Measurements from ENCODE around the gene FADS6. TPM values are rescaled to one million over a fixed set of nuclear protein-coding genes. Genes with fewer than 3 reads are reported as not detected.

FADS6 gene
- total RNA-seq, 1 experiment from 2014 or later, result not detected

GRCh38 chr17:74830861-74831260 is 62.6 kb downstream of the FADS6 start:
- intact Hi-C loops (cut with micrococcal nuclease; ENCODE audit: unreplicated experiment), result no loop called here
- no peaks in the 10 kb centered on the region for H3K9me3 ChIP-seq (ENCODE audit: control insufficient read depth, insufficient read depth, low read depth, low read length)
- 0 out of 2 replicates have a peak, but pooled peaks cover 3% of the 10 kb centered on the region for H3K4me1 ChIP-seq (ENCODE audit: control insufficient read depth, insufficient read depth, low read length)
- POLR2A ChIA-PET, result no interaction called here
- H3K27me3 ChIP-seq (ENCODE audit: control insufficient read depth, insufficient read depth, low read length), result no peaks in the 10 kb centered on the region
- in situ Hi-C loops (cut with HindIII; ENCODE audit: low pct_unique_long_range_greater_than_20kb, low sequenced_read_pairs), result no loop called here
- no peak overlapping the region for H3K4me3 ChIP-seq (ENCODE audit: low read depth in 2 of 2, low read length in 2 of 2)
- CTCF ChIA-PET, result no interaction called here
- no TSS peak for BruUV-seq (replicated peaks)
- TF ChIP-seq CTCF (IDR thresholded peaks at IDR 0.05), result no peak
- no peak for TF ChIP-seq TCF7L2 (IDR thresholded peaks at IDR 0.05; ENCODE audit: low read depth, low read length)
- no peaks in the 10 kb centered on the region for H3K36me3 ChIP-seq (ENCODE audit: control insufficient read depth, insufficient read depth, low read length)
- H3K27ac ChIP-seq (ENCODE audit: low read length), result no peak overlapping the region
- DNase-seq (ENCODE audit: low read depth, low spot score), result no peak
- ATAC-seq, result no peak

- ChIA-PET CTCF (no interaction called here), POLR2A (no interaction called here)
- in situ Hi-C loops (cut with HindIII; ENCODE audit: low pct_unique_long_range_greater_than_20kb, low sequenced_read_pairs) (no loop called here), intact Hi-C loops (cut with micrococcal nuclease; ENCODE audit: unreplicated experiment) (no loop called here)
- no TSS peak for BruUV-seq (replicated peaks)
- Histone ChIP-seq H3K36me3 (ENCODE audit: control insufficient read depth, insufficient read depth, low read length) (no peaks in the 10 kb centered on the region), H3K9me3 (ENCODE audit: control insufficient read depth, insufficient read depth, low read depth, low read length) (no peaks in the 10 kb centered on the region), H3K27me3 (ENCODE audit: control insufficient read depth, insufficient read depth, low read length) (no peaks in the 10 kb centered on the region), H3K4me3 (ENCODE audit: low read depth in 2 of 2, low read length in 2 of 2) (no peak overlapping the region), H3K27ac (ENCODE audit: low read length) (no peak overlapping the region), H3K4me1 (ENCODE audit: control insufficient read depth, insufficient read depth, low read length) (no peaks in the 10 kb centered on the region)
- TF ChIP-seq CTCF (IDR thresholded peaks at IDR 0.05) (no peak), SIN3A (IDR thresholded peaks at IDR 0.05; ENCODE audit: borderline replicate concordance, insufficient read depth, low read depth, low read length) (no peak), POLR2AphosphoS5 (IDR thresholded peaks at IDR 0.05; ENCODE audit: low read depth, low read length) (no peak), REST (IDR thresholded peaks at IDR 0.05; ENCODE audit: insufficient read depth in 1 of 2, low read depth in 2 of 2, low read length in 1 of 2) (no peak), TCF7L2 (IDR thresholded peaks at IDR 0.05; ENCODE audit: low read depth, low read length) (no peak)
- ATAC-seq (no peak), DNase-seq (ENCODE audit: low read depth, low spot score) (no peak)
Measured at GRCh38 chr17:74827800-74828199, 65.6 kb downstream of the FADS6 start.

Other genes with a start within 250 kb of the FADS6 start
- gene CD300LF, start 180.7 kb downstream of the FADS6 start, total RNA-seq (2021; ENCODE audit: unreplicated experiment), result not detected
- gene RAB37, start 156.4 kb downstream of the FADS6 start, total RNA-seq (2021; ENCODE audit: unreplicated experiment), result 1.5 TPM
- 90.8 TPM for gene NHERF1, start 145.0 kb downstream of the FADS6 start, total RNA-seq (2021; ENCODE audit: unreplicated experiment)
- 90.1 TPM for gene NAT9, start 117.3 kb downstream of the FADS6 start, total RNA-seq (2021; ENCODE audit: unreplicated experiment)
- 0.10 TPM for gene GRIN2C, start 33.7 kb downstream of the FADS6 start, total RNA-seq (2021; ENCODE audit: unreplicated experiment)
- gene FDXR, start 20.6 kb downstream of the FADS6 start, total RNA-seq (2021; ENCODE audit: unreplicated experiment), result 21.8 TPM
- not detected for gene USH1G, start 29.6 kb upstream of the FADS6 start, total RNA-seq (2021; ENCODE audit: unreplicated experiment)
- gene OTOP2, start 30.6 kb upstream of the FADS6 start, total RNA-seq (2021; ENCODE audit: unreplicated experiment), result not detected
- not detected for gene OTOP3, start 42.3 kb upstream of the FADS6 start, total RNA-seq (2021; ENCODE audit: unreplicated experiment)
- 10.9 TPM for gene HID1, start 79.1 kb upstream of the FADS6 start, total RNA-seq (2021; ENCODE audit: unreplicated experiment)
- 32.0 TPM for gene CDR2L, start 94.0 kb upstream of the FADS6 start, total RNA-seq (2021; ENCODE audit: unreplicated experiment)
- 55.2 TPM for gene MRPL58, start 119.0 kb upstream of the FADS6 start, total RNA-seq (2021; ENCODE audit: unreplicated experiment)
- gene ATP5PD, start 153.3 kb upstream of the FADS6 start, total RNA-seq (2021; ENCODE audit: unreplicated experiment), result 413 TPM
- gene KCTD2, start 153.6 kb upstream of the FADS6 start, total RNA-seq (2021; ENCODE audit: unreplicated experiment), result 34.9 TPM
- 46.6 TPM for gene SLC16A5, start 194.3 kb upstream of the FADS6 start, total RNA-seq (2021; ENCODE audit: unreplicated experiment)
- 48.7 TPM for gene ARMC7, start 216.3 kb upstream of the FADS6 start, total RNA-seq (2021; ENCODE audit: unreplicated experiment)
- 63.4 TPM for gene NT5C, start 238.1 kb upstream of the FADS6 start, total RNA-seq (2021; ENCODE audit: unreplicated experiment)

All from Panc1 (cell line).